ENCODE data around the gene CLTCL1.

The CLTCL1 gene

DNA sequence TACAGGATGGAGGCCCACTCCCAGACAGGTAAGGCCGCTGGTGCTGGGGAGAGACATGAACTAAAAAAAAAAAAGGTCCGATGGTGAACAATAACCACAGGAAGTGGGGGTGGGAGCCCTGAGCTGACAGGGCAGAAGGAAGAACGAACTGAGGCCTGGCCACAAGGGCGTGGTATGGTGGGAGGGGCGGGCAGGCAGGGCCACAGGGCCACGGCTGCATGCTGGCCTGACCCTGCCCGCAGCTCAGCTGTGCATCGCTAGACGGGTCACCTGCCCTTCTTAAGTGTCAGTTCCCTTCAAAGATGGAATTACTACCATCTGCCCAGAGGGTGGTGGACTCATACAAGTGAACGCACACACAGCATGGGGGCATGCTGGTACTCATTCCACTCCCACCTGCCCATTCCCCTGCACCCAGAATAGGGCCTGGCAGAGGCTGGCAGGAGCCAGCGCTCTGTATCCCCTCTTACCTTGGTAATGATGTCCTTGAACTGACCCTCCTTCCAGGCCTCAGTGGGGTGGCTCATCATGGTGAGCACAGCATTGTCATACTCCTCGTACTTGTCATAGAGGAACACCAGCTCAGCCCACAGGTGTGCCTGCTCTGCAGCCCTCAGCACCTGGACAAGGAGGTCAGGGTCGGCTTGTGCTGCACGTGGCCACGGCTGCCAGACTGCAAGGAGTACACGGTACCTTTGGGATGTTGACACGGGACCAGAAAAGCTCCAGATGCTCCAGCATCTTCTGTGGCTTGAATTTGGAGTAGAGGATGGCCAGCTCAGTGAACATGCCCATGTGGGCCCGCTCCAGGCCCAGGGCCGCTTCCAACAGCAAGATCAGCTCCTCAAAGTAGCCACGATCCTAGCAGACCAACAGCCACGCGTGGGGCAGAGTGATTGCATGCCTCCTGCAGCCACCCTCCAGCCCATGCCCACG lies 95.5 kb downstream of the CLTCL1 start:
- DNase-seq (ENCODE audit: low read depth) = no peak

- no peak for DNase-seq (ENCODE audit: low read depth)
Observed at GRCh38 chr22:19194766-19195536, 96.6 kb downstream of the CLTCL1 start.

GRCh38 chr22:19193879-19194278 lies 97.6 kb downstream of the CLTCL1 start:
- no peak for DNase-seq (ENCODE audit: low read depth)

- no peak for DNase-seq (ENCODE audit: low read depth)
Observed at GRCh38 chr22:19187716-19188563, 103.6 kb downstream of the CLTCL1 start.

- no peak for DNase-seq (ENCODE audit: low read depth)
Observed at GRCh38 chr22:19184276-19184997, 107.1 kb downstream of the CLTCL1 start.

- DNase-seq (ENCODE audit: low read depth) = no peak
Observed at GRCh38 chr22:19183216-19183615, 108.3 kb downstream of the CLTCL1 start.

DNA sequence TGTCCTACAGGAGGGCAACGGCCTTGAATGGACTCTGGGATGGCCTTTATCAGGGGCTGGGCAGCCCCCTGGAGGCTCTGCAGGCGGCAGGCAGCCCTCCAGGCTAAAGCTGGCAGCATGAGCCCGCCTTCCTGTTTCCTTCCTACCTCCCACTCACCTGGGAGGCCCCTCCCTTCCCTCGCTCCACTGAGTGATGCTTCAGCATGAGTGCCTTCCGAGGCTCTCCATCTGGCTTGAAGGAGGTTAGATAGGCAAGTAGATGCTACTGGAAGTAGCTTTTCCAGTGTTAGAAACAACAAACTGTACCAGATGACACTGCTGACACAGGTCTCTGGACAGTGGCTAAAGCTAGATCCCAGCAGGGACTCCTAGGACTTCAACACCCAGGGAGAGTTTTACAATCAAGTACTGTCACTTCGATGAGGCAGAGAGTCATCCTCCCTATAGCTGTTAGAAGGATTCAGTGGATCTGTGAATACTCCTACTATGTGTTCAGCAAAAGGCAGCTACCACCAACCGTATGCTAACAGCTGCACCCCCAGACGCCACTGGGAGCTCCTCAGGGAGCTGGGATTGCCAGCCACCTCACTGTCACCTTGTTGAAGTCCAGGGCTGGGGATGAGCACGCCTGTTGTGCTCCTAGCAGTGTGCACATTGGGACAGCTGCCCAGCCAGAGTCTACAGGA lies 108.9 kb downstream of the CLTCL1 start:
- DNase-seq (ENCODE audit: low read depth) = no peak

- DNase-seq (ENCODE audit: low read depth) = no peak
Observed at GRCh38 chr22:19181786-19182471, 109.6 kb downstream of the CLTCL1 start.

DNA sequence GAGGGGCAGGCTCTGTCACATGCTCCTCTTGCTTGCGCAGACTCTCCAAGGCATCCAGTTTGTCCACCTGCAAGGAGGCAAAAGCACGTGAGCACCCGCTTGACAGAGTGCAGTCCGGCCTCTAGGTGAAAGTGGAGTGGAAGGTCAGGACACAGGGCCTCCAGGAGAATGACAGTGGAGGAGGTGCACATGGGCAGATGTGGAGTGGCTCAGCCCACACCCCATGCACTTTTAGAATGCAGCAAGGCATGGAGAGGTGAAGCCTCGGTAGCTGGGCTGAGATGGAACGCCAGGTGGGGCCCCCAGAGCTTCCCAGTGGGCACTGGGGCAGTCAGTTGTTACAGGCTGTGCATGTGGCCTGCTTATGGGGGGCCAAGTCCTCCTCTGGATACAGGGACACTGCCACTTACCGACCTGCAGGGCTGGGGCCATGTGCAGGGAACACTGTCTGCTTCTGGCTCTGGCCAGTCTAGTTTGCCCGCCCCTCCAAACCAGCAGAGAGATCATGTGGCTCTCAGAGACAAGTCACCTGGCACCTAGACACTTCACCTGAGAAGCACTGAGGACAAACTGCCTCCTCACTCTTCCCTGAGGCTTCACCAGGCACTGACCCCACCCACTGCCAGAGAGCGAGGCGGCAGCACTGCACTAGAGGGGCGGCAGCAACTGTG lies 110.6 kb downstream of the CLTCL1 start:
- no peak for DNase-seq (ENCODE audit: low read depth)

DNA sequence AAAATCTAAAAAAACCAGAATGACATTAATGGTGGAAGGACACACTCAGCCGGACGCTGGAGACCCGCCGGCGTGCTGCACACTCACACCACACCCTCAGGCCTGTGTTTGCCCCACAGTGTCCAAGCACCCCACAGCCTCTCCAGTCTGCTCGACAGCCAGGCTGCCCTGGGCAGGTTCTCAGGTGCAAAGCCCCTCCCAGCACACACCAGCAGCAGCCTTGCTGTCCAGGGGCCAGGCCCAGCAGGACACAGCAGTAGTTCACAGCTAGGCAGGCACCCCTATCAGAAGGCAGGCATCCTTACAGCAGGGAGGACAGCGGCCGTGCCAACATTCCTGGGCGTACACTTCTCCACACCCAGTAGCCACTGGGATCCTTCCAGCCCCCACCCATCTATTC lies 111.3 kb downstream of the CLTCL1 start:
- DNase-seq (ENCODE audit: low read depth) = no peak

GRCh38 chr22:19179497-19180048 lies 111.9 kb downstream of the CLTCL1 start:
- peak; percentile 82 for DNase-seq (ENCODE audit: low read depth)

DNA sequence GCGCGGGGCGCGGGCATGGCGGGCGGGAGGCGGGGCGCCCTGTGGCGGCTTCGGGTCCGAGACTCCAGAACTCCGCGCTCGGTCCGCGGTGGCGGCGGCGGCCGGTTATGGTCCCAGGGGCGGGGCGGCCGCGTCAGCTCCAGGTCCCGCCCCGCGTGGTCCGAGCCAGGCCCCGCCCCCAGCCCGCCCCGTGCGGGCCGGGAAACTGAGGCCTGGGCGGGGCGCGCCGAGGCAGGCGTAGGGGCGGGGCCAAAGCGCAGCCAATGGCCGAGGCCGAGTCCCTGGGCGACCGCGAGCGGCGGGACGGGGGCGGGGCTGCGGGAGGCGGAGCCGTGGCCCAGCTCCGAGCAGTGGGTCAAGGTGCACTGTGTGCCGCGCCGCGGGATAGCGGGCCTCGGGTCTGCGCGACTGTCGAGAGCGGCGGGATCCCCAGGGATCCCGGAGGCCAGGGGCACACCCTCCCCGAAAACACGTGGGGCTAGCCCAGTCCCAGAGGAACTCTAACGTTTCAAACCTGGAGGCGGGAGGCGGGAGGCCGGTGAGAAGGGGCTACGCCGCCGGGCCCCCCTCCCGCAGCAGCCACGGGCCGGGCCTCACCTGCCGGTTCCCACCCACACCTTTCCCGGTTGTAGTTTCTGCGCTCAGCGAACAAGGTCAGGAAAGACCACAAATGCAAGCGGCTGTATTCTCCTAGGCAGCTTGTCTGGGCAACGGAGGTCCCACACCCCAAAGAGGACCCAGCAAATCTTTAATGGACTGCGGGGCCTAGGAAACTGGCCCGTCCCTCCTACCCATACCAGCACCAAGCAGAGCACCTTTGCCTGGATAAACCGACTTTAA lies 112.6 kb downstream of the CLTCL1 start, which contains the start of gene SLC25A1:
TSS of gene SLC25A1 (minus strand) at position 80 of the 840 bp plus-strand sequence. CDS start at position 17, 63 bp downstream.
- peak; percentile 73 for DNase-seq (ENCODE audit: low read depth)

DNA sequence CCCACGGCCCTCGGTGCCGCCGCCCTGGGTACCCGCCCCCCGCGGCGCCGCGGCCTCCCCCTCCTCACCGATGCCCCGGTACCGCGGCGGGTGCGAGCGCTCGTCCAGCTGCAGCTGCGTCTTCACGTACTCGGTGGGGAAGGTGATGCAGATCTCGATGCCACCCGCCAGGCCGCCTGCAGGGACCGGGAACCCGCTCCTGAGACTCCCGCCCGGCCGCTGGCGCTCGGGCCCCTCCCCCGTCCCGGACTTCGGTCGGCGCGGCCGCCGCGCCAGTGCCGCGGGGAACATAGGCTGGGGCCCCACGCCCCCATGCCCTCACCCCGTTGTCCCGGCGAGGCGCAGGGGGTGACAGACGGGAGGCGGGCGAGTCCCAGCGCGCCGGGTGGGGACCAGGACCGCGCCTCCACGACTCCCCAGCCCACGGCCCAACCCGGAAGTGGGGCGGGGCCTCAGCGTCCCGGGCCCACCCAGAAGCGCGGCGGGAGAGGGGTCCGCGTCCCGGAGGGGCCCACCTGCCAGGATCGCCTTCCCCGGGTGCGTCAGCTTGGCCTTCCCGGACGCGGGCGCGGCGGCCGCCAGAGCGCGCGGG lies 113.4 kb downstream of the CLTCL1 start:
- DNase-seq (ENCODE audit: low read depth) = no peak

DNA sequence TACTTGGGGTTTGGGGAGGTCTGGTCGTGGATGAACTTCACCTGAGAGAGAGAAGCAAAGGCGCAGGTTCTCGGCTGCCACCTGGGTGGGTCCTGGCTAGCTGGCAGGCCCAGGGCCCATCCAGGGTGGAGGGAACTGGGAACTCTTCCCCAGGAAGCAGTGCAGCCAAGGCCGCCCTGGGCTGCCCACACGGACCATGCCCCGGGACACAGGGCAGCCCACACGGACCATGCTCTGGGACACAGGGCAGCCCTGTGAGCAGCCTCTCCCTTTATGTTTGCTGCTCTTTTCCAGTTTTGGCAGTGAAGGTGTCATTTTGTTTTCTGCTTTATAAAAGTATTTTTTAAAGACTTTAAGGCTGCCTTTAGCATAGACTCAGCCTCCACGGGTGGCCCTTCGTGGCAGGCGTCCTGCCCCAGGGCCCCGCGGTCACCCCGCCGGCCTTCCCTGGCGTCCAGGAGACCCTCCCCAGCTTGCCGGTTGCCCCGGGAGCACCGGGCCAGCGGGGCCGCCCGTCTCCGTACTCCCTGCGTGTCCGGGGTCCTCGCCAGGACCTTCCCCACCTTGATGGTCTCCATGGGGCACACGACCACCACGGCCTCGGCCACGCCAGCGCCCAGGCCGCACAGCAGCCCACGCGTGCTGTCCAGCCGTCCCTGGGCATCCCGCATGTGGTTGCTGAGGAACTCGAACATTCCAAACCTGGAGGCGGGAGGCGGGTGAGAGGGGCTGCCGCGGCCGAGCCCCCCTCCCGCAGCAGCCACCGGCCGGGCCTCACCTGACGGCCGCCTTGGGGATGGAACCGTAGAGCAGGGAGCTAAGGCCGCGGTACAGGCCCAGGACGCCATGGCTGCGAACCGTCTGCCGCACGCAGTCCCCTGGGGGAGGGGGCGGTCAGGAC lies 114.1 kb downstream of the CLTCL1 start:
- DNase-seq (ENCODE audit: low read depth) = no peak

- no peak for DNase-seq (ENCODE audit: low read depth)
Observed at GRCh38 chr22:19176732-19177131, 114.8 kb downstream of the CLTCL1 start.

- DNase-seq (ENCODE audit: low read depth) = no peak
Observed at GRCh38 chr22:19176175-19176643, 115.3 kb downstream of the CLTCL1 start.
